Measurements from ENCODE around the gene CST6. TPM values are rescaled to one million over a fixed set of nuclear protein-coding genes. Genes with fewer than 3 reads are reported as not detected.
"Not testable (repeated sequence)": the region's sequence is repeated elsewhere in the genome, so short reads cannot be mapped to it uniquely, and the experiment has no call there.

Gene CST6
- polyA plus RNA-seq, 1 donor: not detected

DNA sequence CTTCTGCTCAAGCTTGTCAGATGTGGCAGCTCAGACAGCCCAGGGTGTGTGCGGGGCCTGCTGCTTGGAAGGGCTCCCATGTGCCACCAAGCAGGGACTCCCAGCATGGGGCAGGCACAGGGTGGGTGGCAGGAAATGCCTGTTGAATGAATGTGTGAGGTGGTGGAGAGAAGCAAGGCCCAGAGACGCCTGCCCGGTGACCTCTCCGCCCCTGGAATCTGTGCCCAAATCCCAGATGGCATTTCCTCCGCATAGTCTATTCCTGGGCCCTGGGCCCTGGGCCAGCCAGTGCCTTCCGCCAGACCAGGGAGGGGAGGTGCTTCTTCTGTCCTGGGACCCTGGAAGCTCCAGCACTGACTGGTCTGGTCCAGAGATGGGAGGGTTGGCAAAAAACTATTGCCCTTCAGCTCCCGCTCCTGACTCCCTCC, 3.7 kb downstream of the CST6 start:
- no peak for DNase-seq (ENCODE audit: low read depth)

DNA sequence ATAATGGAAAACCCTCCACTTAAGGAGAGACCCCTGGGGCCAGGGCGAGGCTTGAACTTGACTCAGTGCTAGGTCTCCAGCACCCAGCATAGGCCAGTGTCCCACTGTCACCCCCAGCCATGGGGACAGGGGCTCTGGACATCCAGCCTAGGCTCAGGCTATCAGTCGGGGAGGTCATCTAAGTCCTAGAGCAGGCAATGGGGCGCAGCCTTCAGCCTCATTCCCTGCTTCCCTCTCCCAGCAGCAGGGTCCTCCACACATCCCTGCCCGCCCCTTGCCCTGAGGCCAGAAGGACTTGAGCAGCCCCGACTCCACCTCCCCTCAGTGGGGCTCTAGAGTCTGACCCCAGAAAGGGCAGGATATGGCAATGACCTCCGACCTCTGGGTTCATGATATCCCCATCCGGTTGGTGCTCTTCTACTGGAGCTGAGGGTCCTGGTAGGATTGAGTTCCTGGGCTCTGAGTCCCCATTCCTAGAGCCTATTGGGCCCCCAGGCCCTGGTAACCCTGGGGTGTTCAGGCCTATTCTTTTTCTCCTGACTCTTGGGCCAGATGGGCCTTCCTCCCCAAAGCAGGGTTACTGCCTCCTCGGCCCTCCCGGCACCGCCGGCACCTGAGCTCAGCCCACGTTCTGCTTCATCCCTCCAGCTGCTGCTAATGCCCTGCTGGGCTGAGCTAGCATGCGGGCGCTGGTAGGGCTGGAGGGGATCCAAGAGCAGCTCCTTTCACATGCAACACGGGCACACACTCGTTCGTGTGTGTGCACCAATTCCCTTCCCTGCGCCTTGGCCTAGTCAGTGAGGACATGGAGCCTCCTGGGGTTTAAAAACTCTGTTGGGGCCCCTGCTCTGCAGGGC, 4.4 kb downstream of the CST6 start:
- DNase-seq (ENCODE audit: low read depth): no peak

DNA sequence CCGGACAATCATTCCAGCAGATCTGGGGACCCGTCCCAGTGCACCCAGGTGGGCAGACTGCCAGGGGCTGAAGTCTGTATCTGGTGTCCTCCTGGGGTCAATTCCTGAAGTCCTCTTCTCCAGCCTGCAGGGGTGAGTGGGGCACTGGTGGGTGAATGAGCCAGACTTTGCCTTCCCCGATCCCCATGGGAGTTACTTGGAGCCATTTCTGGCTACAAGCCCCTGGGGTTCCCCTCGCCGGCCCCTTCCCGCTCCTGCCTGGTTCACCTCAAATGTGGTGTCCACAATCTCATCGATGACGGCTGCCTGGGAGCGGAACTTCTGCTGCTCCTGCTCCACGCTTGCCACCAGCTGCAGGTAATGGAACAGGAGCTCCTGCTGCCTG, 5.0 kb downstream of the CST6 start:
- no peak for DNase-seq (ENCODE audit: low read depth)

DNA sequence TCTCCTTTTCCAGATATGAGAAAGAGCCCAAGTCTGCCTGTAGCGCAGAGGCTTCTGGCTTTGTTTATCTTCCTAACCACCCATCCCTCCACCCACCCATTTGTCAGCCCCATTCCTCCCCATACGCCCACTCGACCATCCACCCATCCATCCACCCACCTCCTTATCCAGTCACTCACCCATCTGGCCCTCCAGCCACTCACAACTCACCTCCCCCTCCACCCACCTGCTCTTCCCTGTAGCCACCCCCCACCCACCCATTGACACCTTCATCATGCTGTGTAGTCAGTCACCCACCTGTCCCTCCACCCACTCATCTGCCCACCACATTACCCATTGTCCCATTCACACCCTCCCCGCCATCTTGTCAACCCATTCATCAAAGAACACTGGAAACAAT, 5.5 kb downstream of the CST6 start:
- DNase-seq (ENCODE audit: low read depth): no peak

DNA sequence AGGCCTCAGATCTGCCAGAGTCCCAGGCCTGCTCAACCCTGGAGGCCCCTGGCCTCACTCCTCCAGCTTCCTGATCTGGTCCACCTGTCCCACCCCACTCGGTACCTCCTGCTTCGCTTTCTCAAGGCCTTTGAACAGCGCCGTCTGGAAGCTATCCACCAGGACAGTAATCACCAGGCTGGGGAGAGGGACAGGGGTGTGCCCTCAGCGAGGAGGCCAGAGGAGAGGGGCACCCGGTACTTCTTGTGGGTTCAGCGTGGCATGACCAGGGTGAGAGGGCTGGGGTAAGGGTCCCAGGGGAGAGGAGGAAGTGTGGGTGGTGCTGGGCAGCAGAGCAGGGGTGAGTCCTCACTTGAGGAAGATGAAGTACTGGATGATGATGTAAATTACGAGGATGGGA, 8.4 kb downstream of the CST6 start:
- DNase-seq (ENCODE audit: low read depth): no peak

DNA sequence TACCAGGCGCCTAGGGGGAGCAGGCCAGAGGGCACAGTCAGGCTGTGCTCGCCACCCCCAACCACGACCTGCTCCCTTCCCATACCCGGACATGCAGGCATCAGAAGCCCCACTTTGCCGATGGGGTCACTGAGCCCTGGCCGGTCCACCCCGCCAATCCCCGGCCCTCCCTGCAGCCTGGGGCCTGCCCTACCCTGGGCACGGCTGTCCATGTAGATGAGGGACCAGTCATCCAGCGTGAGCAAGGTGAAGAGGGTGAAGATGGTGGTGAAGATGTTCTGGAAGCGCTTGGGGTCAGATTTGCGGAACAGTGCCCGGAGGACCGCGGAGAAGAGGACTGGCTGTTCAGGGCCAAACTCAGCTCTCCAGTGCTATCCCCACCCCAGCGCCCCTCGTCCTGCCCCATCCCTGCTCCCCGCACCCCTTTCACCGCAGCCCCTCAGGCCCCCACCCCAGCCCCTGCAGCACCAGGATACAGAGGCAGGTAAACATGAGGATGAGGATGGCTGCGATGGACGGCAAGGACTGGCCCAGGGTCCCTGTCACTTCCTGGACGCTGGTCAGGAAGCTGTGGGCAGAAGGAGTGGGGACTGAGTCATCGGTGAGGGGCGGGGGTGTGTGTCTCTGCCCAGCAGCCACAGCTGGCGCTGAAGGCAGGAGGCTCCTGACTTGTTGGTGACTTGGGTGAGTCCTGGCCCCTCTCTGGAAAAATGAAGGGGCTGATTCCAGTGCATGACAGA, 9.0 kb downstream of the CST6 start:
- DNase-seq (ENCODE audit: low read depth): no peak

DNA sequence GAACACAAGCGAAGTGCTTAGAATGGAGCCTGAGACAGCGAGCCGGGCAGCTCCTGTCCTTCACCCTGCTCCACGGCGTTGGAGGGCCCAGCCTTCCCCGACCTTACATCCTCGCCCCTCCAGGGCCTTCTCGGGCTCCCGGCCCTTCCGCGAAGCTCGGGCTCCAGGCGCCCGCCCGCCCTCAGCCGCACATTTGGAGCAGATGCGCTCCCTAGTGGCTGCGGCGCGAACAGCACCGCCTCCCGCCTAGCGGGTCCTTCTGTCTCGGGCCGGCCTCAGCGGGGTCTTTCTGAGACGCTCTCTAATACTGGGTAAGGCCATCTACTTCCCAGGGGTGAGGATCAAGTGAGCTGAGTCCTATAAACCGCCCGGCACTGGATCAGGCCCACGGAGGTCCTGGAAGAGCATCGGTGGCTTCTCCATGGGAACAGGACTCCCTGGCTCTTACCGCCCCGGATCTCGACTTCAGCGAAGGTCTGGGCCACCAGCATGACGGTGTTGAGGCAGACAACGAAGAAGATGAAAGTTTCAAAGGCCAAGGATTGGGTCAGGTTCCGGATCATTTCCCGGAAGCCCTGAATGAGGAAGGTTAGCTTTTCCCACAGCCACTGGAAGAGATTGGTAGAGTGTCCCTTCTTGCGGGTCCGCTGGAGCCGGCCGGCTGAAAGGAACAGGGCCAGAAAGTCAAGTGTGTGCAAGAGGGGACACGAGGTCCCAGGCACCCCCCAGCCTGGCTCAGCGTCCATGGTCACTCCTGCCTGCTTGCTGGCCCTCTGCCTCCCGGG, 10.8 kb downstream of the CST6 start:
- DNase-seq (ENCODE audit: low read depth): no peak

DNA sequence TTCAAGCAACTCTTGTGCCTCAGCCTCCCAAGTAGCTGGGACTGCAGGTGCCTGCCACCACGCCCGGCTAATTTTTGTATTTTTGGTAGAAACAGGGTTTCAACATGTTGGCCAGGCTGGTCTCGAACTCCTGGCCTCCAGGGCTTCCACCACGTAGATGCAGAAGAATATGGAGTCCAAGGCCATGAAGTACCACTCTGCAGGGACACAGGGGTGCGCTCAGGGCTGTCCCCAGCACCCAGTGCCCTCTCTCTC, 11.3 kb downstream of the CST6 start:
- DNase-seq (ENCODE audit: low read depth): not testable (repeated sequence)

DNA sequence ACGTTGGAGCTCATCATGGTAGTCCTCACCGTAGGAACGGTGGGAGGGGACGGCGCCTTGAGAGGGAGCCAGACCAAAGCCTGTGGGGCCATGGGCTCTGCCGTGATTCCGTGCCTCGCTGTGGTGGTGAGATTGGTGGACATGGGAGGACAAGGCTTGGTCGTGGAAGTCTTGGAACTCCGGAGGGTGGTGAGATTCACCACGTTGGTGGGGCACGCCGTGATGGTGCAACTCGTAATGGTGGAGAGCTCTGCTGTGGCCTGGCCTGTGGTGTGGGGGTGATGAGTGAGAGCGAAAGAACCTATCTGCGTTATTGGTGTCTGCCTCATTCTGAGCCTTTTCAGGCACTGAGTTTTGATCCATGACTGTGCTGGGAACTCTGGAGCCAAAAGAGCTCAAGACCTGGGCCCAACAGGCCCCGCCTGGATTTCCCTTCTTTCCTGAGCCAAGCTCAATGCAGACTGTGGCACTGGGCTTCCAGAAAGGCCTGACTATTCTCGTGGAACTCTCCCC, 14.3 kb downstream of the CST6 start, which contains the start of gene CATSPER1:
CATSPER1 (minus strand) TSS at position 463 of the 513 bp plus-strand sequence; CDS start at position 363, 100 bp downstream.
- no peak for DNase-seq (ENCODE audit: low read depth)

DNA sequence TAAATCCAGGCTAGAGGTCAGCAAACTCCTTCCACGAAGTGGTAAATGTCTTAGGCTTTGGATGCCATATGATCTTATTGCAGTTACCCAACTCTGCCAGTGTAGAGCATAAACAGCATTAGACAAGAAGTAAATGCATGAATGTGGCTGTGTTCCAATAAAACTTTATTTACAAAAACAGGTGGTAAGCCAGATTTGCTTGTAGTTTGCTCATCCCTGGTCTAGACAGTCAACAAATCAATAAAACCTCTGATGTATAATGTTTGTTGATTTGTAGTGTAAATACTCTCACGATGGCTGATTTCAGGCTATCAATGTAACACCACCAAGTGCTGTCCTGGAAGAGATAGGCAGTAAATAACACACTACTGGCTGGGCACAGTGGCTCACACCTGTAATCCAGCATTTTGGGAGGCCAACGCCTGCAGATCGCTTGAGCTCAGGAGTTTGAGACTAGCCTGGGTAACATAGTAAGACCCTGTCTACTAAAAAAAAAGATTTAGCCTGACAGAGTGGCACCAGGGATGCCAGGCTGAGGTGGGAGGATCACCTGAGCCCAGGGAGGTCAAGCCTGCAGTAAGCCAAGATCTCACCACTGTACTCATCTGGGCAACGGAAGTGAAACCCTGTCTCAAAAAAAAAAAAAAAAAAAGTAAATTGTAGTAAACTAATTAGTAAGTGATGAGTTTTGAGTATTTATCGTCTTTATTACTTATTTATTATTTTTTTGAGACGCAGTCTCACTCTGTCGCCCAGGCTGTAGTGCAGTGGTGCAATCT, 21.3 kb downstream of the CST6 start:
- no peak for DNase-seq (ENCODE audit: low read depth)

DNA sequence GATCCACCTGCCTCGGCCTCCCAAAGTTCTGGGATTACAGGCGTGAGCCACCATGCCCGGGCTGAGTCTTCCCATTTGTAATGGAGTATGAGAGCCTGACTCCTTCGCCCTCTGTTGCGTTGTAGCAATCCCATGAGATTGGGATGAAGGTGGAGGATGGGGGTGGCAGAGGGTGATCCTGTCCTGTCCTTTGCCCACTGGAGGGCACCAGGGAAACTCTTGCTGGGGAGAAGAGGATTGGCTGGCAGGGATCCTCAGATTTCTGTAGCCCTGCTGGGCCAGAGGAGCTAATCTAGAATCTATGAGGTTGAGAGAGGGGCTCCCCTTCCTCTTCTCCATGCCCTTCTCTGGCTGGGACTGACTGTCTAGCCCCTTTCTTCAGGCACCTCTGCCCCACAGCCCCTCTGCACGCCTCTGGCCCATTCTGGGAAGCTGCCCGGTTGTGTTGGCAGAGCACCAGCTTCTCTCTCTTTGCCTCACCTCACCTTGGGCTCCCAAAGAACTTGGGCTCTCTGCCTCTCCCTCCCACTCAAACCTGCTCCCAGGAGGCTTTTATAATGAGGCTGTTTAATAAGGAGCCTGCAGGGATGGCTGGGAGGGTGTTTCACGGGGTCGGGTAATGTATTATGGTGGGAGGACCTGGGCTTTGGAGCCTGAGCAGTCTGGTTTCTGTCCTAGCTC, 24.0 kb downstream of the CST6 start:
- no peak for DNase-seq (ENCODE audit: low read depth)

DNA sequence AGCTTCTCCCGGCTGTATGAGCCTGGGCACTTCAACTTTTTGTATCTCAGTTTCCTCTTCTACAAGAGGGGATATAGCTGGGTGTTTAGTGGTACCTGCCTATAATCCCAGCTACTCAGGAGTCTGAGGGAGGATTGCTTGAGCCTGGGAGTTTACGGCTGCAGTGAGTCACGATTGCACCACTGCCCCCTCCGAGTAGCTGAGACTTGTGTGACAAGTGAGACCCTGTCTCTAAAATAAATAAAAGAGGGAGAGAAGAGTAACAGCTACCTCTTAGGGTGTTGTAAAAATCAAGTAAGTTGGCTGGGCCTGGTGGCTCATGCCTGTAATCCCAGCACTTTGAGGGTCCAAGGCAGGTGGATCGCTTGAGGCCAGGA, 24.5 kb downstream of the CST6 start:
- no peak for DNase-seq (ENCODE audit: low read depth)

DNA sequence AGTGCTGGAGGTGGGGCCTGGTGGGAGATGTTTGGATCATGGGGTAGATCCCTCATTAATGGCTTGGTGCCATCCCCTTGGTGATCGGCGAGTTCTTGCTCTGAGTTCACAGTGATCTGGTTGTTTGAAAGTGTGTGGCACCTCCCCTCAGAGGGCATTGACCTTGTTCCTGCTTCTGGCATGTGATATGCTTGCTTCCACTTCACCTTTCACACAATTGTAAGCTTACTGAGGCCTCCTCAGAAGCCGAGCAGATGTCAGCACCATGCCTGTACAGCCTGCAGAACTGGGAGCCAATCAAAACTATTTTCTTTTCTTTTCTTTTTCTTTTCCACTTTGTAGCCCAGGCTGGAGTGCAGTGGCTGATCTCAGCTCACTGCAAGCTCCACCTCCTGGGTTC, 25.5 kb downstream of the CST6 start:
- no peak for DNase-seq (ENCODE audit: low read depth)

DNA sequence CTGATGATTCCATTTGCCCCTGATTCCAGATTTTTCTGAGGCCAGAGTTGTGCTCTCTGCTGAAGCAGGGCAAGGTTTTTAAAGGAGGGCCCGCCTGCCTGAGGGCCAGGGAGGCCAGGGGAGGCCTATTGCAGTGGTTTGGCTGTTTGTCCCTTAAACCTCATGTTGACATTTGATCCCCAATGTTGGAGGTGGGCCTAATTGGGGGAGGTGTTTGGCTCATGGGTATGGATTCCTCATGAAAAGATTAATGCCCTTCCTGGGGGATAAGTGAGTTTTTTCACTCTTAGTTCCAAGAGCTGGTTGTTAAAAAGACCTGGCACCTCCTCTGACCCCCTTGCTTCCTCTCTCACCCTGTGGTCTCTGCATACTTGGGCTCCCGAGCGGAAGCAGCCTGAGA, 28.0 kb downstream of the CST6 start:
- no peak for DNase-seq (ENCODE audit: low read depth)

DNA sequence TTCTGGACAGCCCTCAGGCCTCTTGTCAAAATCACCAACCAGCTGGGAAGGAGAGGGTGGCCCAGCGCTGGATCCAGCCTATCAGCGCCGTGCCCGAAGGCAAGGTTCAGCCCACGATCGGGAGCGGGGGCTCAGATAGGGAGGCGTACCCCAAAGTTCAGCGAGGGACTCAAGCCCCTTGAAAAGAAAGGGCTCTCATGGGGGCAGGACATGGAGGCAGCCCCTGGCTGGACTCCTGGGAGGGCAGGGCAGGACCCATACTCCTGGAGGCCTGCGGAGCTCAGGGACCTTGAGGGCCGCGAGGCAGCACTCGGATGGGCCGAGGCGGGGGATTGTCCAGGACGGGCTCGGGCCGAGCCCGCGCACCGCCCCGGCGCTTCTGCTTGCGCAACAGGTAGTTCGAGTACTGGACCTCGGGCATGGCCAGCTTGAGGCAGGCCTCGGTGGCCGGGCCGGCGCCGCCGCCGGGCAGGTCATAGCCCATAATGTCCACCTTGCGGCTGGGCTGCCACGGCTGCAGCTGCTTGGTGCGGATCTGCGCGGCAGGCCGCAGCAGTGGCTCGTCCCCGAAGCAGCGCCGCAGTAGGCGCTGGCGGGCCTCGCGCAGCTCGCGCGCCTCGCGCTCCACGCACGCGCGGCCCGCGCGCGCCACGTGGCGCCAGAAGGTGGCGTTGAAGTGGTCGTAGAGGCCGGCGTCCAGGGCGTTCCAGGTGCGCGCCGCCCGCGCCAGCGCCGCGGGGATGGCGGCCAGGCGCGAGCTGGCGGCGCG, 30.6 kb downstream of the CST6 start:
- DNase-seq (ENCODE audit: low read depth): no peak

DNA sequence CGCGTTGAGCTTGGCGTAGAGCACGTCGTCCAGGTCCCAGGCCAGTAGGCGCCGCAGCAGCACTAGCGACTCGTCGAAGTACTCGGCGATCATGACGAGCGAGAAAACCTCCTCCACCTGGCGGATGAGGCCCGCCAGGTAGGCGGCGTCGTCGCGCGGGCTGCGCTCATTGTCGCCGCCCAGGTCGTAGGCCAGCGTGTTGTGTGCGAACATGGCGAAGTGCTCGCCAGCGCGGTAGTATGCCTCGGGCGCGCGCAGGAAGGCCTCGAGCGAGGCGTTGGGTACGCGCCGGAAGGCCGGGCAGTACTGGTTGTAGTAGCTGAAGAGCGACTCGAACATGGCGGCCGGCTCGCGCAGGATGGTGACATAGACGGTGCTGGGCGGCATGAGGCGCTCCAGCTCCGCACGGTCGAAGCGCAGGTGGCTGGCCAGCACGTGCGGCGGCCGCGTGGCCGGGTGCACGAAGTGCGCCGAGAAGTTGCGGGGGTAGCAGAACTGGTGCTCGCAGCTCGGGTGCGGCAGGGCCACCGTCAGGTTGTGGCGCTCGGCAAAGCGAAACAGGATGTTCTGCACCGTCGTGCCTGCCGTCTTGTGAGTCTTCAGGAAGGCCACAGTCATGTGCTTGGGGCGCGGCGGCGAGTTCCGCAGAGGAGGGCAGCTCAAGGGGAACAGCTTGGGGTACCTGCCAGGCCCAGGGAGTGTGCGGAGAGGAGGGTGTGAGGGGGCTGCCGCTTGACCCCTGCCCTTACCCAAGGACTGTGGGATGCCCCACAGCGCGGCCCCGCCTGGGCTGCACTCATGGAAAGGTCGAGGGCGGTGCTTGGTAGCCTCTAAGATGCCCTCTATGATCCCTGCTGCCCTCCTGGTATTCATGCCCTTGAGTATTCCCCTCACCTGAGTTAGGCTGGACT, 31.4 kb downstream of the CST6 start:
- DNase-seq (ENCODE audit: low read depth): no peak

DNA sequence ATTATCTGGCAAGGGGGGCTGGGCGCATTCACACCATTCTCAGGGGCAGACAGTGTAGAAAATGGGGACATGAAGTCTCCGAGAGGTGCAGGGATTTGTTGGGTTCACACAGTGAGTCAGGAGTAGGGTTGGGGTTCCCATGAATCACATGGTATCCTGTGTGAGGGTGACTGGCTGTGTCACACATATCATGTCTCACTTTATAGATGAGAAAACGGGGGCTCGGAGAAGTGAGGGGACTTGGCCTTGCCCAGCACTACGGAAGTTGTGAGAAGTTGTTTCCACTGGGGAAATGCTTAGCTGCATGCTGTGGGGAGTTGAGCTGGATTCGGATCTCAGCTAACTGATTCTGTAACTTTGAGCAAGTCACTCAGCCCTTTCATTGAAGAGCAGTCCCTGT, 32.9 kb downstream of the CST6 start:
- DNase-seq (ENCODE audit: low read depth): no peak

DNA sequence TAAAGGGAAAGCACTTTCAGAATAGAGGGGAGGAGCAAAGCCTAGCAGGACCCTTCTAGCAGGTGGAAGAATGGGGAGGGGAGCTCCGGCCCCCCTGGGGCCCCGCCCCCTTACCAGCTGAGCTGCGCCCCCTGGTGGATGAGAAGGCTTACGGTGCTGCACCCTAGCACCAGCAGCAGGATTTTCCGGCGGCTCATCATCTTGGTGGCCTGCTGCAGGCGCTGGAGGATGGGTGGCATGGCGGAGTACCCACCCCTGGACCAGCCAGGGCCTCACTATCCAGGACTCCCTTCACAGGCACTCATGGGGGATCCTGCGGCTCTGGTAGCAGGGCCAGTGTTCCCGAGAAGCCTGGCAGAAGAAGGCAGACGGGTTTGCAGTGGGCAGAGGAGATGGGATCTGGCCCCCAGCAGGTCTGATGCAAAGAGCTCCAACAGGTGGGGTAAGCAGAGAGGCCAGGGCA, 33.4 kb downstream of the CST6 start:
- no peak for DNase-seq (ENCODE audit: low read depth)

DNA sequence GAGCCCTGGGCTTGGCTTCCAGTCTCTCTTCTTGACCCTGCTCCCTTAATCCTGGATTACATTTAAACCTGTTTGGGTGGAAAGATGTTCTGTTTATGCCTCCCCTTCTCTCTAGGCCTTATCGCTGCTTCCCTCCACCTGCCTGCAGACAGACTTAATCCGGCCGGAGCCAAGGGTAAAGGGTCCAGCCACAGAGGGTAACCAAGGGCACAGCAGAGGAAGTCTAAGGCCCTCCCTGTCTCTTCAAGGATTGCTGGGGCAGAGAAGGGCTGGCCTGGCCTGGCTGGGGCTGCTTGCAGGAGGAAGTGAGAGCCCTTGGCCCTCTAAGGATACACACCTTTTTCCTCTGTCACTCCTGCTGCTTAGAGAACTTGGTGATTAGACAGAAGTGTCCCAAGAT, 35.1 kb downstream of the CST6 start:
- no peak for DNase-seq (ENCODE audit: low read depth)

Measured in forelimb muscle (tissue), 1 donor.